8988T (cell line): ENCODE results near the gene NMUR1.
"Not testable (repeated sequence)": the region's sequence is repeated elsewhere in the genome, so short reads cannot be mapped to it uniquely, and the experiment has no call there.

Source experiments
- DNase-seq: peaks from one replicate; pipeline ENCODE4 v3.0.0; 2011

NMUR1 gene

GRCh38 chr2:231530099-231531011 is at the start of gene NMUR1:
Gene NMUR1, minus strand, starts transcription at chr2:231530445. Its CDS starts 84 bp downstream, at chr2:231530361.
- peak; percentile 71 for DNase-seq

- no peak for DNase-seq
These were observed 49.3 kb upstream of the NMUR1 start for GRCh38 chr2:231579560-231579959.

GRCh38 chr2:231578655-231579054 is 48.4 kb upstream of the NMUR1 start:
- not testable (repeated sequence) for DNase-seq

- DNase-seq: no peak
These were observed 46.2 kb upstream of the NMUR1 start for GRCh38 chr2:231576465-231576864.

- no peak for DNase-seq
These were observed 45.5 kb upstream of the NMUR1 start for GRCh38 chr2:231575612-231576256.

GRCh38 chr2:231573698-231574421 is 43.6 kb upstream of the NMUR1 start:
- DNase-seq: no peak

- DNase-seq: no peak
These were observed 42.9 kb upstream of the NMUR1 start for GRCh38 chr2:231573096-231573495.

GRCh38 chr2:231571661-231572191 is 41.5 kb upstream of the NMUR1 start:
- DNase-seq: no peak

- not testable (repeated sequence) for DNase-seq
These were observed 40.7 kb upstream of the NMUR1 start for GRCh38 chr2:231570915-231571314.

- no peak for DNase-seq
These were observed 38.7 kb upstream of the NMUR1 start for GRCh38 chr2:231568785-231569435.

GRCh38 chr2:231568098-231568784 is 38.0 kb upstream of the NMUR1 start:
- DNase-seq: no peak

GRCh38 chr2:231567159-231567558 is 36.9 kb upstream of the NMUR1 start:
- no peak for DNase-seq

- no peak for DNase-seq
These were observed 35.8 kb upstream of the NMUR1 start for GRCh38 chr2:231565887-231566594.

GRCh38 chr2:231563378-231563961 is 33.2 kb upstream of the NMUR1 start:
- DNase-seq: peak; percentile 58

- peak; percentile 72 for DNase-seq
These were observed 27.4 kb upstream of the NMUR1 start for GRCh38 chr2:231557571-231558217.

GRCh38 chr2:231556981-231557380 is 26.7 kb upstream of the NMUR1 start:
- no peak for DNase-seq

- DNase-seq: not testable (repeated sequence)
These were observed 26.3 kb upstream of the NMUR1 start for GRCh38 chr2:231556496-231556895.

- DNase-seq: no peak
These were observed 24.7 kb upstream of the NMUR1 start for GRCh38 chr2:231554748-231555545.

GRCh38 chr2:231554327-231554726 is 24.1 kb upstream of the NMUR1 start:
- DNase-seq: no peak
